Transverse colon (tissue), 4 donors: ENCODE results near the gene RPL6.

ENCODE experiments used
- CTCF ChIP-seq, 5 experiments: fragments of 200-600 bp in 3 of 5; fragments of 450-650 bp in 2 of 5; sonication (generic) in 3 of 5; IDR thresholded peaks; 1 replicate in 2 of 5; 2 replicates in 3 of 5; pipeline ENCODE4 v1.5.1; 2016 to 2017; ENCODE audit warnings: antibody characterized with exemption in 5 of 5, inconsistent platforms in 3 of 5, mild to moderate bottlenecking in 2 of 5, moderate library complexity in 1 of 5
- EP300 ChIP-seq: sonication (generic); formaldehyde crosslinking; IDR thresholded peaks from one replicate; pipeline ENCODE4 v1.6.1; 2017; ENCODE audit warnings: antibody characterized with exemption, low read depth
- POLR2A ChIP-seq: fragments of 450-650 bp; IDR thresholded peaks from one replicate; pipeline ENCODE4 v1.6.1; 2016; ENCODE audit warnings: antibody characterized with exemption, mild to moderate bottlenecking, moderate library complexity
- POLR2AphosphoS5 ChIP-seq, 3 donors: sonication (generic); formaldehyde crosslinking; IDR thresholded peaks; one replicate each; pipeline ENCODE4 v1.6.1; 2016; ENCODE audit warnings: antibody characterized with exemption in 3 of 3

- TF ChIP-seq CTCF (IDR thresholded peaks at IDR 0.05) (no peak), POLR2AphosphoS5 (IDR thresholded peaks at IDR 0.05) (no peak), POLR2A (no peak), EP300 (no peak)
Observed at GRCh38 chr12:112413855-112414625, 4.6 kb upstream of the RPL6 start.
